IMR-90 (cell line): ENCODE measurements around the gene DYNLRB2. TPM values are rescaled to one million over a fixed set of nuclear protein-coding genes. Genes with fewer than 3 reads are reported as not detected.

Experiments used
- BHLHE40 ChIP-seq: fragments of 150-350 bp; IDR thresholded peaks from 2 replicates; pipeline ENCODE4 v1.6.1; 2016; ENCODE audit warnings: mild to moderate bottlenecking, low read depth, low read length
- ELK1 ChIP-seq: fragments of 150-350 bp; IDR thresholded peaks from 2 replicates; pipeline ENCODE4 v1.6.1; 2016; ENCODE audit warnings: low read depth, mild to moderate bottlenecking, low read length, moderate library complexity, borderline replicate concordance
- FOS ChIP-seq: fragments of 150-350 bp; IDR thresholded peaks from 2 replicates; pipeline ENCODE4 v1.6.1; 2016; ENCODE audit warnings: low read depth, low read length
- polyA plus RNA-seq, 3 experiments: library from polyadenylated mRNA; depleted of rRNA; stranded (reverse); fragments of >200 nt; gene quantifications; 2 replicates each; pipeline ENCODE4 v1.2.3, GENCODE V29; 2012; ENCODE audit warnings: low replicate concordance in 1 of 3
- total RNA-seq: library from RNA; depleted of rRNA; stranded (reverse); fragments of >200 nt; gene quantifications from 2 replicates; pipeline ENCODE4 v1.2.3, GENCODE V29; 2012

DYNLRB2 gene
- total and polyA plus RNA-seq, 2 of the 4 experiments (the other 2 are of a cell fraction) = not detected

GRCh38 chr16:80540516-80541305, at the start of gene DYNLRB2 (continued):
- TF ChIP-seq ELK1 = no peak
- TF ChIP-seq BHLHE40 = no peak
- no peak for TF ChIP-seq FOS
